Skeletal muscle cell (primary cell): ENCODE measurements around the gene ETV7.

Experiments
- DNase-seq: peaks from one replicate; pipeline ENCODE4 v3.0.0-alpha.2; 2010; ENCODE audit warnings: low read depth
- H3K4me3 ChIP-seq: 2 replicates; pipeline ENCODE4 v1.5.1; 2011; ENCODE audit warnings: low read depth, mild to moderate bottlenecking, control low read depth, low read length, moderate library complexity

Gene ETV7

DNA sequence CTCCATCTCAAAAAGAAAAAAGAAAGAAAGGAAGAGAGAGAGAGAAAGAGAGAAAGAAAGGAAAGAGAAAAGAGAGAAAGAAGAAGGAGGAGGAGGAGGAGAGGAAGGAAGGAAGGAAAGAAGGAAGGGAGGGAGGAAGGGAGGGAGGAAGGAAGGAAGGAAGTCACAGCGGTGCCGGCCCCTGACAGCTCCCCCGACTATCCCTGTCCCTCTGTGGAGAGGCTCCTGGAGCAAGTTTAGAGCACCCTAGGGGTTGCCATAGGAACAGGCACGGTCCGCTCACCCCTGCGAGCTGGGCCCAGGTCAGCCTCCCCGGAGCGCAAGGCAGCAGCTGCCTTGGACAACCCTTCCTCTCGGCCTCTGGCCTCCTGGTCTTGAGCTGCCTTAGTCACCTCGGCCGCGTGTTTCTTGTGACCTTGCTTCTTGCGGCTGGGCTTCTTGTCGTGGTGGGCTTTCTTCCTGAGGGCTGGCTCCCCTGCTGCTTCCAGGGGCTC, 57.6 kb downstream of the ETV7 start:
- no peak for DNase-seq
- H3K4me3 ChIP-seq = no peak overlapping the region

DNA sequence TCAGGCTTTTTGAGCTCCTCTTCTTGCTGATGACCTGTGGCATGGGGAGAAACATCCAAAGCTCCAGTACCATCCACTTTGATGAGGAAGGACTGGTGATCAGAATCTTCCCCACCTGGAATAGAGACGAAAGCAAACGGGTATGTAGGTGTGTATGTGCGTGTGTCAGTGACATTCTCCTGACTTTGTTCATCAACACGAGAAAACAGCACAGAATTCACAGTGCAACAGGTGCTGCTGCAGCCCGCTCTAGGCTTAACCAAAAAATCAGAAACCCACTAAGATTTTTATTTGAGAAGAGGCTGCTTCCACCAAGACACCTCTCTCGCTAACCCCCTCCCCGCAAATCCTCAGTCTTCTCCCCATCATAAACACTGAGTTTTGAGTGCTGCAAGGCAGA, 58.9 kb downstream of the ETV7 start:
- H3K4me3 ChIP-seq = no peak overlapping the region
- no peak for DNase-seq

DNA sequence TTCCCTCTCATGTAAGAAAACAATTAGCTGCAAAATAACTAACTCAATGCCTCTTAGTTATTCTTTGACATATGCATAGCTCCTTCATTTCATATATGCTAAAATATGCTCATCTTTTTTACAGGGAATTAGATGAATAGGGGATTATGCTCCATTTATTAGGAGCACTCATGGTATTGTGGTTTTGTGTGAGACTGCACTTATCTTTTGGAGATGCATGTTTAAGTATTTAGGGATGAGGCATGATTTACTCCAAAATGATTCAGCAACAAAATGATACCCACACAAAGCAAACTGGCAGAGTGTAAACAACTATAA, 59.6 kb downstream of the ETV7 start:
- no peak for DNase-seq
- H3K4me3 ChIP-seq = no peak overlapping the region

DNA sequence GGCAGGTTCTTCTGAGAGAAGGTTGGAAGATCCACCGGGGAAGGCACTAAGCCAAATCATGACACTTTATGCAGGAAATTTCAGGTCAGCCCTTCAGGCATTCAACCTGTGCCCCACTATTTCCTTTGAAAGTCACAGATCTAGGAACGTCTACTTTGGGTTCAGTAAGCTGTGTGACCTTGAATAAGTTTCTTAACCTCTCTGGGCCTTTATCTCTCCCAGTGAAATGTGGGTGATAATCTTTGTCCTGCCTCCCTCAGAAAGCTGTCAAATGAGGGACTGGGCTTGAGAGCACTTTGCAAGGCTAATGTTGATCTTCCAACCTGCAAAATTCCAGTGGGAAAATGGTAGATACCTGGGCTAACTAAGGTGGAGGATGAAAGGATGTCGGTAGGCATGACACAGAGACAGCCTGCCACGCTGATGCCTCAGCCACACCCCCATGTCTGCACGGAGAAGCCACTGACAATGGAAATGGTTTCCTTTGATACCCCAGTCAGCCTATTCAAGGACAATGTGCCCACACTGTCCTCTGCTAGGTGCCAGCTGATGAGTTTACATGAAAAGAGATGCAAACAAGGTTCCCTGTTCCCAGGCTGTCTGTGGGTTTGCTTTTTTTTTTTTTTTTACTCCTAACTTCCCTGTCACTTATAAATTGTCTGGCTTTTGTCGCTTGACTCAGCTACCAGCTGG, 60.1 kb downstream of the ETV7 start:
- DNase-seq = no peak
- H3K4me3 ChIP-seq = no peak overlapping the region

DNA sequence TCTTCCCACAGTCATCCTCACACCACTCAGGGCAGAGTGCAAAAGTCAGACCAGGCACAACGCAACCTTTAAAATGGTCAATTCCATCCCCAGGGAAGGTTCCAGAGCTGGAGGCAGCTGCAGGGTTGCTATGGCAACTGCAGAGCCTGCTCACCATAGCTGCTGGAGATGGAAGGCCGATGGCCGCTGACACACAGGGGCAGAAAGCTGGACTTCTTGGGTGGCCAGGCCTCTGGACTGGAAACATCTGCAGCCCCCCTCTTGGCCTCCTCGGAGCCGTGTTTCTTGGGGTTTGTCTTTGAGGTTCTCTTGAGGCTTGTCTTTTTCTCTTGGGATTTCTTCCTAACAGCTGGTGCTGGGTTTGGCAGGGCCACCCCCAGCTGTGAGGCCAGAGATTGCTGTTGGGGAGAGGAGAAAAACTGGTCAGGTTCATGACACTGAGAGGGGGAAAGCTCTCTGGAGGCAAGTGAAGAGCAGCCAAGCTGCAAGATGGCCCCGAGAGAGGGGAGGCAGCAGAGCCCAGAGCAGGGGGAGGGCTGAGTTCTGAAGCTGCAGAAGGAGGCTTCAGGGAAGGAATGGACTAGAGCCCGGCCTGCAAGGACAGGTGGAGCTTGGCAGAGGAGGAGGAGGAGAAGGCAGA, 61.0 kb downstream of the ETV7 start:
- no peak for DNase-seq
- H3K4me3 ChIP-seq = no peak overlapping the region

DNA sequence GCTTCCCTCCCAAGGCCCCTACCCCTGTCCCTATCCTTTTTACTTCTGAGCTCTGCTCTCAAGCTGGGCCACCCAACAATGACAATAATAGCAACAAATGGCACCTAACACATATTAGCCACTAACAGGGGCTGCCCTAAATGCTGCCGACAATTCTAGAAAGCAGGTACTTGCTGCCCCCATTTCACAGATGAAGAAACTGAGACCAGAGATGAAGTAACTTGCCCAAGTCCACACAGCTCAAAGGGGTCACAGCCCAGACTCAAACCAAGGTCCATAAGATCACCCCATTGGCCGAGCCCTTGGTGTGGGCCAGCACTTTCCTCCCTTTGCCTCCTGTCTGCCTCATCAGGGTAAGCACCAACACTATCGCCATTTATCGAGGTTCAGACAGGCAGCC, 62.8 kb downstream of the ETV7 start:
- H3K4me3 ChIP-seq = no peak overlapping the region
- no peak for DNase-seq

DNA sequence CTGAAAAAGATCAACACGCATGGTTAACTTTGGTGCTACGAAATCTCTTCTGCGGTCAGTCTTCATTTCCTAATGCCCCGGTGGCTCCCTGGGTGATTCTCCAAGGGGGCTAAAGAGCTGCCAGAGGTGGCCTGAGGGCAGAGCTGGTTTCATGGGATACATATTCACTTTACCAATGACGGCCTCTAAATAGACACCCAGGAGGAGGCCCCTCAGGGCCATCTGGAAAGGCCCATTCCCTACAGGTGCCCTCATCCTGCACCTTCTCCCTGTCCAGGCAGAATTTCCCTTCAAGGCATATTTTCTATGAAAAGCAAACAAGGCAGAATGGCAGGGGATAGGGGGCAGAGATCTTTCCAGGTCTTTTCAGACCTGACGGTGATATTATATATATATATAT, 63.3 kb downstream of the ETV7 start:
- DNase-seq = no peak
- H3K4me3 ChIP-seq = no peak overlapping the region

DNA sequence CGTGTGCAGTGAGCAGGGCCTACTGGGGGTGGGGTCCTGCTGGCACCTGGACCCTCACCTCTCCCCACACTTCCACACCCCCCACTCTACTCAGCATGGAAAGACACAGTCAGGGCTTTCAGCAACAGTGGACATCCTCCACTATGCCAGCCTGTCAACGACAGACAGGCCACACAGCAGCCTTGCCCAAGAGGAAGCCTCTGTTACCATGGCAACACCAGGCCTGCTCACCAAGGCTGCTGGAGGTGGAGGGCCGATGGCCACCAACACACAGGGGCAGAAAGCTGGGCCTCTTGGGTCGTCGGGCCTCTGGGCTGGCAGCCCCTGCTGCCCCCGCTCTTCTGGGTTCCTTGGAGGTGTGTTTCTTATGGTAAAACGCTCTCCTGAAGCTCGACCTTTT, 64.4 kb downstream of the ETV7 start:
- DNase-seq = no peak
- no peak overlapping the region for H3K4me3 ChIP-seq

DNA sequence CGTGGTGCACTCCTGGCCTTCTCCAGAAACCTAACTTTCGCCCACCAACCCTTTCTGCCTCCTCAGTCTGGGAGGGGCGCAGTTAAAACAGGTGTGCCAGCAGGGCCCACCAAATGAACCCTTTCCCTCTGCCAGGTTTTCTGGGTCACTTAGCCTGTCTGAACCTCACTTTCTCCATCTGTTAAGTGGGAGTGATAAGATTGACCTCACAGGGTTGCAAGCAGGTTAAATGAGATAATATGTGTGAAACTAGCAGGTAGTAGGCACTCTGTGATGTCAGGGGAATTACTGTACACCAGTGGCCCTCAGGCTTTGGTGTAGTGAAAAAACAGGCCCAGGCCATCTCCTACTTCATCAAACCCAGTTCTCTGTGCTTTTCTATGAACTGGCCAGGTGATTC, 64.9 kb downstream of the ETV7 start:
- no peak overlapping the region for H3K4me3 ChIP-seq
- no peak for DNase-seq

DNA sequence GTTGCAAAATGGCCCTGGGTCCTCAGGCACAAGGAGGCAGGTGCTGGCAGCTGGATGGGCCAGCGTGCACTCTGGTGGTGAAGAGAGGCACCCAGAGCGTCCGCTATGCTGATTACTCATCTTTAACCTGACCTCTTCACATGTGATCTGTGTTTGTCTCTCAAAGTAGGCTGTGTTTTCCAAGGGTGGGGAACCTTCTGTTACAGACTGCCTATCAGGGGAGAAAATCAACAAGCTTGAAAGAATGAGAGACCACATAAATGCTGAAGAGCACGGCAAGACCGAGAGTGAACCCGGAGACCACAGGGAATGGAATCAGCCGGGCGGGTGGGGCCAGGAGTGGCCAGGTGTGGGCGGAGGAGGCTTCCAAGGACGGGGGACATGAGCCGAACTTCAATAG, 67.0 kb downstream of the ETV7 start:
- no peak overlapping the region for H3K4me3 ChIP-seq
- no peak for DNase-seq

DNA sequence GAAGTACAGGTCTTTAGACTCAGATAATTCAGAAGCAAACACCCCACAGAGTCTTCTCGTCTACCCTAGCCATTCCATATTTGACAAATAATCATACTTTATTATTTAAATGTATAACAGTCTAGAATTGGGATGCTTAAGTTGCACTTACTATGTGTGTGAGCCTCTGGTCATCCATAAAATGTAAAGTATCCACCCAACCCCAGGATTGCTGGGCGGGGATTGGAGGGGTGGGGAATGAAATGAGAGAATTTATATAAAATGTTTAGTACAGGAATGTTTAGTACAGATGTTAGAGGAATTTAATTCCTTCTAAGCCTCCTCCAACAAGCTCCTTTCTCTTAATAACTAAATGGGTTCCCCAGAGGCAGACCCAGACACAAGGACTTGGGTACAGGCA, 67.6 kb downstream of the ETV7 start:
- DNase-seq = no peak
- H3K4me3 ChIP-seq = no peak overlapping the region

DNA sequence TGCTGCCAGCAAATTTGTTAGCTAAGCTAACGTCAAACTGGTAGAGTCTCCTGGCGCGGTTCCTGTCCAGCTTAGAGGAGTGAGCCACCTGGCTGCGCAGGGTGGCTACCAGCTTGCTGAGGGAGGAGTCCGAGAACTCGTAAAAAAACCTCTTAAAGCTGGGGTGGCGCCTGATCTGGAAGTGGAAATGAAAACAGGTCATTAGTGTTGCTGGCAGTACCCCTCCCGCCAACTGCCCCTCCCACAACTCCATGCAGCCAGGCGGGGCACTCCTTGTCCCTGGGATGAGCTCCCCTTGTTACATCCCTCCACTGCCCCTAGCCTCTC, 68.1 kb downstream of the ETV7 start:
- DNase-seq = no peak
- no peak overlapping the region for H3K4me3 ChIP-seq

DNA sequence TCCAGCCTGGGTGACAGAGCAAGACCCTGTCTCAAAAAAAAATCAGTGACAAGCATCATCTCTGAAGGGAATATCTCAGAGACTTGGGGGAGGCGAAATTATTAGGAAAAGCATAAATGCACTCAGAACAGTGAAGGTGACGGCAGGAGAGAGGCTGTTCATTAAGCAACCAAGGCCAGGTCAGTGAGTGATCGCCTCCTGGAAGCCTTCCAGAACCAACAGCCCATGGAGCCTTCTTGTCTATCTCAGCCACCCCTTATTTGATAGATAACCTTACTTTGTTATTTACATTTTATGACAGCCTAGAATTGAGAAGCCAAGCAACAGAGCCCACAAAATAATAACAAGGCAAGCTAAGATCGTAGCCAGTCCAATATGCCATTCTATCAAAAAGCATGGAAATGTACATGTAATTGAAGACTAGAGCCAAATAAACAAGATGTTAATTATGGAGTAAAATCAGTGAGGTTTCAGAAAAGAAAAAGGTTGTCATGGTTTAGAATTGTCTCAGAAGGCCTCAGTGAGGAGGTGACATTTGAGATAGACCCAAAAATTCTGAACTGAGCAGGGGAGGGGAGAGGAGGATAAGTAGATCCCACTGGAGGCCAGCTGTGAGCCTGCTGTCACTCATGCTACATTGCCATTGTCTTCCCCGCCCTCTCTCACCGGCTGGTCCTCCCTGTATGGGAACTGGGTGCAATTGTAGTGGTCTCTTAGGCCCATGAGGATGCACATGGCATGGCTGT, 68.6 kb downstream of the ETV7 start:
- no peak overlapping the region for H3K4me3 ChIP-seq
- no peak for DNase-seq

DNA sequence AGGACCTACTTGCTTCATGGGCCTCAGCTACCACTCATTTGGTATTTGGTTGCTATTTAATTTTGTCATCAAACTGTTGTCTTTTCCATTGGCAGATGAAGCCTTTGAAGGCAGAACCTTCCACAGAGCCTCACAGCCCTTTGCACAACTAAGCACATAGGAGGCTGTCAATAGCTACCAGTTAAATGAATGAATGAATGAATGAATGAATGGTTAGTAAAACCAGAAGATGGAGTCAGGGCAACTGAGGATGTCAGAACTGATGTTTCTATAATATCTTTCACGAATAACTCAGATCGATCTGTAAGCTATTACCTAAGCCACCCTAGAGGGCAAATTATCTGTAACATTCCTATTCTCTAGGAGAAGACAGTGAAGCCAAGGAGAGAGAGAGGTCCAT, 69.8 kb downstream of the ETV7 start:
- no peak overlapping the region for H3K4me3 ChIP-seq
- DNase-seq = no peak
